Measurements from ENCODE around the gene PAX6.

DNA sequence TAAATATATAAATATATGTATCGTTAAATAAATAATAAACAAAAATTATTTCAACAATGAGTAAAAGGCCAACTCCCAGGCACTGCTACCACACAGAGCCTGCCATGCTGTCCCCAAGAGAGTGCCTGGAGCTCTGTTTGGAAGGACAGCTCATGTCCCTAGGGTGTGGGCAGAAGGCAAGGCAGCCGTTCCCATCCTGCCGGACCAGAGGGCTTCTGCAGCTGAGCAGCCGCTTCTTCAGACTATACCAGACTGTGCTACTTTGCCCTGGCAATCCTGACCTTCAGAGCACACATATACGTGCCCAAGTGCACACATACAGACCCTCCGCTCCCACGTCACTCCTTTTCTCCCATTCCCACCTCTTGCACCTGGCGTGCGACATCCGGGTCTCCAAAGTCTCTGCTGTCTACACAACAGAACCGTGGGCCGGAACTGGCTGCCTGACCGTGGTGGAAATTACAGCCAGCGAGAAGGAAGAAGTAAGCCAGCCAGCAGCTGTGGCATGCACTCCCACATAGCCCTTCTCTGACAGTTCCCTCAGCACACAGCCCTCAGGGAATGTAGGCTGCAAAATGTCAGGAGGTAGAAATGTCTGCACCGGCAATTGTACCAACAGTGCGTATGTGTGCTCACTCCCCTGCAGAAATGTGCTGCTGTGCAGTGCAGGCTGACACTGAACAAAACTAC, 24.0 kb downstream of the PAX6 start:
- TF ChIP-seq SP1 (CRISPR knock-in tag; conservative IDR thresholded peaks at IDR 0.05): no peak
- no peak for TF ChIP-seq ETV6 (CRISPR knock-in tag; IDR thresholded peaks at IDR 0.05)
- TF ChIP-seq, protein P1, sequence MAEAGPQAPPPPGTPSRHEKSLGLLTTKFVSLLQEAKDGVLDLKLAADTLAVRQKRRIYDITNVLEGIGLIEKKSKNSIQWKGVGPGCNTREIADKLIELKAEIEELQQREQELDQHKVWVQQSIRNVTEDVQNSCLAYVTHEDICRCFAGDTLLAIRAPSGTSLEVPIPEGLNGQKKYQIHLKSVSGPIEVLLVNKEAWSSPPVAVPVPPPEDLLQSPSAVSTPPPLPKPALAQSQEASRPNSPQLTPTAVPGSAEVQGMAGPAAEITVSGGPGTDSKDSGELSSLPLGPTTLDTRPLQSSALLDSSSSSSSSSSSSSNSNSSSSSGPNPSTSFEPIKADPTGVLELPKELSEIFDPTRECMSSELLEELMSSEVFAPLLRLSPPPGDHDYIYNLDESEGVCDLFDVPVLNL (CRISPR knock-in tag; IDR thresholded peaks at IDR 0.05; ENCODE audit: borderline replicate concordance, low read depth): no peak
- TF ChIP-seq, protein P2, sequence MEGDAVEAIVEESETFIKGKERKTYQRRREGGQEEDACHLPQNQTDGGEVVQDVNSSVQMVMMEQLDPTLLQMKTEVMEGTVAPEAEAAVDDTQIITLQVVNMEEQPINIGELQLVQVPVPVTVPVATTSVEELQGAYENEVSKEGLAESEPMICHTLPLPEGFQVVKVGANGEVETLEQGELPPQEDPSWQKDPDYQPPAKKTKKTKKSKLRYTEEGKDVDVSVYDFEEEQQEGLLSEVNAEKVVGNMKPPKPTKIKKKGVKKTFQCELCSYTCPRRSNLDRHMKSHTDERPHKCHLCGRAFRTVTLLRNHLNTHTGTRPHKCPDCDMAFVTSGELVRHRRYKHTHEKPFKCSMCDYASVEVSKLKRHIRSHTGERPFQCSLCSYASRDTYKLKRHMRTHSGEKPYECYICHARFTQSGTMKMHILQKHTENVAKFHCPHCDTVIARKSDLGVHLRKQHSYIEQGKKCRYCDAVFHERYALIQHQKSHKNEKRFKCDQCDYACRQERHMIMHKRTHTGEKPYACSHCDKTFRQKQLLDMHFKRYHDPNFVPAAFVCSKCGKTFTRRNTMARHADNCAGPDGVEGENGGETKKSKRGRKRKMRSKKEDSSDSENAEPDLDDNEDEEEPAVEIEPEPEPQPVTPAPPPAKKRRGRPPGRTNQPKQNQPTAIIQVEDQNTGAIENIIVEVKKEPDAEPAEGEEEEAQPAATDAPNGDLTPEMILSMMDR (IDR thresholded peaks at IDR 0.05): no peak
- TF ChIP-seq, protein P3, sequence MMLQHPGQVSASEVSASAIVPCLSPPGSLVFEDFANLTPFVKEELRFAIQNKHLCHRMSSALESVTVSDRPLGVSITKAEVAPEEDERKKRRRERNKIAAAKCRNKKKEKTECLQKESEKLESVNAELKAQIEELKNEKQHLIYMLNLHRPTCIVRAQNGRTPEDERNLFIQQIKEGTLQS (CRISPR knock-in tag; conservative IDR thresholded peaks at IDR 0.05): no peak
- TF ChIP-seq, protein P4, sequence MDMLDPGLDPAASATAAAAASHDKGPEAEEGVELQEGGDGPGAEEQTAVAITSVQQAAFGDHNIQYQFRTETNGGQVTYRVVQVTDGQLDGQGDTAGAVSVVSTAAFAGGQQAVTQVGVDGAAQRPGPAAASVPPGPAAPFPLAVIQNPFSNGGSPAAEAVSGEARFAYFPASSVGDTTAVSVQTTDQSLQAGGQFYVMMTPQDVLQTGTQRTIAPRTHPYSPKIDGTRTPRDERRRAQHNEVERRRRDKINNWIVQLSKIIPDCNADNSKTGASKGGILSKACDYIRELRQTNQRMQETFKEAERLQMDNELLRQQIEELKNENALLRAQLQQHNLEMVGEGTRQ (CRISPR knock-in tag; IDR thresholded peaks at IDR 0.05): no peak
- TF ChIP-seq ZNF121 (CRISPR knock-in tag; IDR thresholded peaks at IDR 0.05): no peak
- TF ChIP-seq, protein P5, sequence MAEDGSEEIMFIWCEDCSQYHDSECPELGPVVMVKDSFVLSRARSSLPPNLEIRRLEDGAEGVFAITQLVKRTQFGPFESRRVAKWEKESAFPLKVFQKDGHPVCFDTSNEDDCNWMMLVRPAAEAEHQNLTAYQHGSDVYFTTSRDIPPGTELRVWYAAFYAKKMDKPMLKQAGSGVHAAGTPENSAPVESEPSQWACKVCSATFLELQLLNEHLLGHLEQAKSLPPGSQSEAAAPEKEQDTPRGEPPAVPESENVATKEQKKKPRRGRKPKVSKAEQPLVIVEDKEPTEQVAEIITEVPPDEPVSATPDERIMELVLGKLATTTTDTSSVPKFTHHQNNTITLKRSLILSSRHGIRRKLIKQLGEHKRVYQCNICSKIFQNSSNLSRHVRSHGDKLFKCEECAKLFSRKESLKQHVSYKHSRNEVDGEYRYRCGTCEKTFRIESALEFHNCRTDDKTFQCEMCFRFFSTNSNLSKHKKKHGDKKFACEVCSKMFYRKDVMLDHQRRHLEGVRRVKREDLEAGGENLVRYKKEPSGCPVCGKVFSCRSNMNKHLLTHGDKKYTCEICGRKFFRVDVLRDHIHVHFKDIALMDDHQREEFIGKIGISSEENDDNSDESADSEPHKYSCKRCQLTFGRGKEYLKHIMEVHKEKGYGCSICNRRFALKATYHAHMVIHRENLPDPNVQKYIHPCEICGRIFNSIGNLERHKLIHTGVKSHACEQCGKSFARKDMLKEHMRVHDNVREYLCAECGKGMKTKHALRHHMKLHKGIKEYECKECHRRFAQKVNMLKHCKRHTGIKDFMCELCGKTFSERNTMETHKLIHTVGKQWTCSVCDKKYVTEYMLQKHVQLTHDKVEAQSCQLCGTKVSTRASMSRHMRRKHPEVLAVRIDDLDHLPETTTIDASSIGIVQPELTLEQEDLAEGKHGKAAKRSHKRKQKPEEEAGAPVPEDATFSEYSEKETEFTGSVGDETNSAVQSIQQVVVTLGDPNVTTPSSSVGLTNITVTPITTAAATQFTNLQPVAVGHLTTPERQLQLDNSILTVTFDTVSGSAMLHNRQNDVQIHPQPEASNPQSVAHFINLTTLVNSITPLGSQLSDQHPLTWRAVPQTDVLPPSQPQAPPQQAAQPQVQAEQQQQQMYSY (CRISPR knock-in tag; IDR thresholded peaks at IDR 0.05): no peak
- TF ChIP-seq ZBTB21 (CRISPR knock-in tag; IDR thresholded peaks at IDR 0.05; ENCODE audit: borderline replicate concordance): no peak
- TF ChIP-seq JUN (CRISPR knock-in tag; IDR thresholded peaks at IDR 0.05): no peak

All from WTC11 (cell line).